GM23248 (cell line): Measurements from ENCODE around the gene CRAT. TPM values are rescaled to one million over a fixed set of nuclear protein-coding genes. Genes with fewer than 3 reads are reported as not detected.

Source experiments
- DNase-seq: peaks from one replicate; pipeline ENCODE4 v3.0.0-alpha.2; 2015
- H2AFZ ChIP-seq: fragments of 200-600 bp; sonication (generic); 2 replicates; pipeline ENCODE4 v1.6.1; 2016; ENCODE audit warnings: antibody characterized with exemption
- H3F3A ChIP-seq: fragments of 200-600 bp; sonication (generic); 2 replicates; pipeline ENCODE4 v1.6.1; 2016; ENCODE audit warnings: mild to moderate bottlenecking, antibody characterized with exemption, mixed run types; ENCODE audit not compliant: insufficient read depth
- H3K27ac ChIP-seq: fragments of 200-600 bp; sonication (generic); 2 replicates; pipeline ENCODE4 v1.5.1; 2016; ENCODE audit warnings: mild to moderate bottlenecking
- H3K27me3 ChIP-seq: fragments of 200-600 bp; sonication (generic); replicated peaks from 2 replicates; pipeline ENCODE4 v1.6.1; 2016; ENCODE audit warnings: mild to moderate bottlenecking; ENCODE audit not compliant: insufficient read depth
- H3K36me3 ChIP-seq: fragments of 200-600 bp; sonication (generic); 2 replicates; pipeline ENCODE4 v1.6.1; 2016; ENCODE audit warnings: low read depth, mild to moderate bottlenecking
- H3K4me1 ChIP-seq: fragments of 200-600 bp; sonication (generic); 2 replicates; pipeline ENCODE4 v1.6.1; 2016; ENCODE audit warnings: mild to moderate bottlenecking; ENCODE audit not compliant: insufficient read depth
- H3K4me2 ChIP-seq: fragments of 200-600 bp; sonication (generic); one replicate; pipeline ENCODE4 v1.6.1; 2016; ENCODE audit warnings: mild to moderate bottlenecking; ENCODE audit not compliant: unreplicated experiment
- H3K4me3 ChIP-seq: fragments of 200-600 bp; sonication (generic); 2 replicates; pipeline ENCODE4 v1.5.1; 2016; ENCODE audit warnings: mild to moderate bottlenecking
- H3K79me2 ChIP-seq: fragments of 200-600 bp; sonication (generic); 2 replicates; pipeline ENCODE4 v1.6.1; 2016; ENCODE audit warnings: mild to moderate bottlenecking; ENCODE audit not compliant: insufficient read depth
- H3K9ac ChIP-seq: fragments of 200-600 bp; sonication (generic); 2 replicates; pipeline ENCODE4 v1.6.1; 2016; ENCODE audit warnings: mild to moderate bottlenecking
- H3K9me2 ChIP-seq: fragments of 200-600 bp; sonication (generic); 2 replicates; pipeline ENCODE4 v1.6.1; 2016; ENCODE audit warnings: mixed run types, mild to moderate bottlenecking, moderate library complexity; ENCODE audit not compliant: insufficient read depth
- H3K9me3 ChIP-seq: fragments of 200-600 bp; sonication (generic); one replicate; pipeline ENCODE4 v1.6.1; 2017; ENCODE audit warnings: low read depth
- H4K20me1 ChIP-seq: fragments of 200-600 bp; sonication (generic); 2 replicates; pipeline ENCODE4 v1.6.0; 2016; ENCODE audit not compliant: insufficient read depth
- EZH2 ChIP-seq: fragments of 200-600 bp; sonication (generic); IDR thresholded peaks from 2 replicates; pipeline ENCODE4 v1.6.1; 2018; ENCODE audit warnings: antibody characterized with exemption, mild to moderate bottlenecking; ENCODE audit not compliant: insufficient read depth, poor library complexity, severe bottlenecking
- EZH2phosphoT487 ChIP-seq: fragments of 200-600 bp; sonication (generic); IDR thresholded peaks from 2 replicates; pipeline ENCODE4 v1.6.1; 2018; ENCODE audit warnings: antibody characterized with exemption, moderate library complexity, mild to moderate bottlenecking, low read depth; ENCODE audit not compliant: insufficient read depth
- WGBS, 2 experiments: methylation state at CpG; one replicate each; pipeline ENCODE4 v1.1.6; 2015 to 2017; ENCODE audit warnings: low lambda C conversion rate in 2 of 2, low coverage in 1 of 2; ENCODE audit errors: missing lambda C conversion rate in 2 of 2; 5-methylcytosine and 5-hydroxymethylcytosine counted together
- in situ Hi-C: fragments of 300-500 bp; cut with MboI; formaldehyde crosslinking; loops from 2 replicates; pipeline ENCODE4 v1.15.0; 2020
- polyA plus RNA-seq: library from polyadenylated mRNA; unstranded; fragments of >200 nt; fragmentation: Nextera tagmentation; extraction: Ambion mirVana; gene quantifications from 2 replicates; pipeline ENCODE4 v1.2.1, GENCODE V29; 2016
- total RNA-seq: library from RNA; depleted of rRNA; stranded (reverse); fragments of >200 nt; shearing (Covaris generic); gene quantifications from 2 replicates; pipeline ENCODE4 v1.2.3, GENCODE V29; 2014

Gene CRAT
- total and polyA plus RNA-seq, 2 experiments from 2014 or later = 55.4 to 61.4 TPM

DNA sequence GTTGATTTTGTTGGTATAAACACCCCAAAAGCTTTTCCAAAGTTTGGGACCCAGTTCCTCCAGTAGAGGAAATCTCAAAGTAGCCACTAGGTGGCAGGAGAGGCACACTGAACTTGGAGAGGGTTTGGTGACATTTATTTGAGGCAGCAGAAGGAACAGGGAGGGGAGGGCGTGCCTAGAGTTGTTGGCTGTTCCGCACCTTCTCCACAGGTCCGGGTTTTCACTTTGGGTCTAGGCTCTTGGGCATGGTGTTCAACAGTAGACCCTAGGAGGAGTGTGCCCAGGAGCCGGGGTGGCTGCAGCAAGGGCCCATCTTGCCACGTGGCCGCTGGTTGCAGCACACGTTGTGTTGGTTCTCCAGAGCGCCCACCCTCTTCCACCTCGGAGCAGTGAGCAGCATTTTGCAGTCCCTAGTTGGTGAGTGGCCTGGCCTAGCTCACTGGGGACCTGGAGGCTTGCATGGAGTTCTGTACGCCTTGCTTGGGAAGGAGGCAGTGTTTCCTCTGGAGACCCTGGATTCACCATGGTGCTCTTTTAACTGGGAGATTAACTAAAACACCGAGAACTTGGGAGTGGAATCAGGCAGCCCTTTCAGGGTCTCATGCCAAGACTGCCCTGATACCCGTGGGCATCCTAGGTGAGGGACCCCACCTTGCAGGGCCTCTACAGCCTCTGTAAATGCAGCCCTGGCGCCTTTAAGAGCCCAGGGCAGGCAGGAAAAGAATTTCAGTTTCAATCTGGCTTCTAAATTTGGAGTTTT is 28.8 kb upstream of the CRAT start:
- Histone ChIP-seq H3K27me3 (no peaks in the 10 kb centered on the region), H4K20me1 (no peaks in the 10 kb centered on the region), H3K9me3 (no peaks in the 10 kb centered on the region), H3K79me2 (peaks cover 26% of the 10 kb centered on the region), H3K36me3 (no peaks in the 10 kb centered on the region), H3K9me2 (no peaks in the 10 kb centered on the region), H3F3A (peaks cover 24% of the 10 kb centered on the region), H3K4me3 (peak overlapping the region; percentile 69), H2AFZ (peak overlapping the region; percentile 66), H3K27ac (peak overlapping the region; percentile 100), H3K4me1 (peaks cover 55% of the 10 kb centered on the region), H3K4me2 (peak overlapping the region; percentile 97), H3K9ac (peak overlapping the region; percentile 91)
- in situ Hi-C loops = loop anchor here (10.0 kb wide), 1 partner anchor 645 kb away; no protein-coding TSS in a partner anchor
- WGBS, 2 experiments = 0 to 1% methylated on average over 13 of the region's 13 CpGs
- TF ChIP-seq EZH2phosphoT487 (no peak), EZH2 (no peak)
- peak; percentile 88 for DNase-seq

DNA sequence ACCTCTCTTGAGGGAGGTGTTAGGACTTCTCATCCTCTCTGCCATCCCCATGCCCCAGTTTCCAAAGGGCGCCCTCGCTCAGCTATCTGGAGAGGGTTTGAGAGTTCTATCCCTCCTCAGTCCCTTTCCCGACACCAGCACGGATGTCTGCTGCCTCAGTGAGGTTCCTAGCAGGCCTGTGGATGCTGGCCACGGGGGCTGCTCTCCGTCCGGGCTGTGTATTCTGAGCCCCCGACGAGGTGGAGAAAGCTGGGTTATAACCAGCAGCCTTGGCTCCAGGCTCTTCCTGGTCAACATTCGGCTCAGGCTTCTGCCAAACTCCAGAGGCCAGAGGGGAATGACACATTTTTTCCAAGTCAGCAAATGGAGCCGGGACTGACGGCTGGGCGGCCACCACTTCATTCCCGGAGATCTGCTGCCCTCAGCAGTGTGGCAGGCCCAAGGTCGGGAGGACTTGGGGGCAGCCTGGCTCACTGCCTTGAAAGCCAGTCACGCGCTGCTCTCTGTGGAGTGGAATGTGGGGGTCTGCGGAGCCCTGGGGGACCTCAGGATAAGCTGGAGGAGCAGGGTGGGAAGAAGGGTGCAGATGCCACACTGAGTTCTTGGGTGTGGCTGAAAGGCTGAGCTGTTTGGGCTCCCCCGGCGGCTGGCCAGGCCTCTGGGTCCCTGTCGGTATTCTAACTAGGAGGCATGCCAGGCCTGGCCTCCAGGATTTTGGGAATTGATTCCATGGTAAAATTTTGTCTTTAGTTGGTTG is 28.1 kb upstream of the CRAT start:
- H3K27me3 ChIP-seq = no peaks in the 10 kb centered on the region
- 11 to 13% methylated on average over 21 of the region's 21 CpGs for WGBS, 2 experiments
- peak overlapping the region; percentile 69 for H3K4me3 ChIP-seq
- H3K4me2 ChIP-seq = peak overlapping the region; percentile 97
- H3K9me3 ChIP-seq = no peaks in the 10 kb centered on the region
- peak overlapping the region; percentile 66 for H2AFZ ChIP-seq
- in situ Hi-C loops = loop anchor here (10.0 kb wide), 1 partner anchor 646 kb away; no protein-coding TSS in a partner anchor
- TF ChIP-seq EZH2 (no peak), EZH2phosphoT487 (no peak)
- no peaks in the 10 kb centered on the region for H3K36me3 ChIP-seq
- H3K27ac ChIP-seq = peak overlapping the region; percentile 100
- H3K79me2 ChIP-seq = peaks cover 19% of the 10 kb centered on the region
- H3K9me2 ChIP-seq = no peaks in the 10 kb centered on the region
- peak; percentile 89 for DNase-seq
- H3F3A ChIP-seq = peaks cover 24% of the 10 kb centered on the region
- H3K9ac ChIP-seq = peak overlapping the region; percentile 91
- H3K4me1 ChIP-seq = peaks cover 51% of the 10 kb centered on the region
- no peaks in the 10 kb centered on the region for H4K20me1 ChIP-seq

DNA sequence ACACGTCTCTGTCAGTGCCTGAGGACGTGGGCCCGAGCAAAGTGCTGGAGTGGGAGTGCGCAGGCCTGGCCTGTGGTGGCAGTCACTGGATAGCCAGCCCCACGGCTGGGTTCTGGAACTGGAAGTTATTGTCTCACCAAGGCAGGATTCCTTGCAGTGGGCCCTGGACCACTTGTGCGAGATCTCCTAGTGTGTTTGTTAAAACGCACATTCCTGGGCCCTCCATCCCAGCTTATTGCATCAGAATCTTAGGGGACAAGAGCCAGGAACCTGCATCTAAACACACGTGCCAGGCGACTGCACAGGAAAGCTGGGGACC is 27.5 kb upstream of the CRAT start:
- 48 to 50% methylated on average over 9 of the region's 9 CpGs for WGBS, 2 experiments
- no peak for TF ChIP-seq EZH2phosphoT487
- TF ChIP-seq EZH2 = no peak
- Histone ChIP-seq H3F3A (peaks cover 24% of the 10 kb centered on the region), H3K4me3 (no peak overlapping the region), H3K4me1 (peaks cover 45% of the 10 kb centered on the region), H3K79me2 (peaks cover 13% of the 10 kb centered on the region), H3K9ac (peak overlapping the region; percentile 91), H3K27ac (peak overlapping the region; percentile 100), H3K36me3 (no peaks in the 10 kb centered on the region), H4K20me1 (no peaks in the 10 kb centered on the region), H3K9me2 (no peaks in the 10 kb centered on the region), H3K27me3 (no peaks in the 10 kb centered on the region), H3K9me3 (no peaks in the 10 kb centered on the region), H3K4me2 (peak overlapping the region; percentile 97), H2AFZ (peak overlapping the region; percentile 66)
- DNase-seq = peak; percentile 27
- in situ Hi-C loops = loop anchor here (10.0 kb wide), 1 partner anchor 647 kb away; no protein-coding TSS in a partner anchor

DNA sequence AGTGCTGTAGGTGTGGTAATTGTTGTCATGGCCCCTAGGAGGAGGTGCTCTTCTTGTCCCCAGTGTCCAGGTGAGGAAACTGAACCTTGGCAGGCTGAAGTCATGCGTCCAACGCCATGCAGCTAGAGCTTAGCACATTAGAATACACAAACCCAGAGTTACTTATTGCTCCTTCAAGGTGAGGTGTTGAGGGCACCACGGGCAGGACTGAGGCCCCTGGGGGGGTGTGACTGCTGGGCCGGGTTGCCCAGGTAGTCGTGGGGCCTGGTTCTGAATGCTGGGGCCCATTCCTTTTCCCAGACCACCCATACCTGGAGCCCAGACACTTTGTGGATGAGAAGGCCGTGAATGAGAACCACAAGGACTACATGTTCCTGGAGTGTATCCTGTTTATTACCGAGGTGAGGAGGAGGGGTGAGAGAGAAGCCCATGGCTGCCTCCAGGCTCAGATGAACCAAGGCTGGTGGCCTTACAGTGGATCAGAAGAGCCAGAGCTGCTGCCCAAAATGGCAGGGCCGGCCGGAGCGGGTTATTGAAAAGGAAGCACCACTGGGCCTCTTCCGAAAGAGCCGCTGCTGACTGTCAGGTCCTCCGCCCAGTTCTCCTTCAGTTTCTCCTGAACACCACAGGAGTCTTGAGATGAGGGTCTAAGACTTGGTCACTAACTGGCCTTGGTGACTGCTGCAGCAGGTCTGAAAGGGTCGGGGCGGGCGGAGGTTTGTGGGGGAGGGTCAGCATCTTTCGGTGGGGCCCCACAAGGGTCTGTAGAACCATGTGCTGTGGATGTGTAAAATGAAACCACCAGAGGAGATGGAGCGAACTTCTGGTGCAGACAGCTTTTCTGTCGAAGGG is 26.9 kb upstream of the CRAT start:
- Histone ChIP-seq H3K4me2 (no peak overlapping the region), H3K9me3 (no peaks in the 10 kb centered on the region), H3K4me3 (no peak overlapping the region), H3K36me3 (no peaks in the 10 kb centered on the region), H3K27me3 (no peaks in the 10 kb centered on the region), H2AFZ (no peak overlapping the region), H3K27ac (peak overlapping the region; percentile 100), H3K9me2 (no peaks in the 10 kb centered on the region), H3K79me2 (peaks cover 10% of the 10 kb centered on the region), H3K9ac (peak overlapping the region; percentile 91), H4K20me1 (no peaks in the 10 kb centered on the region), H3F3A (peaks cover 21% of the 10 kb centered on the region), H3K4me1 (peaks cover 41% of the 10 kb centered on the region)
- no peak for DNase-seq
- in situ Hi-C loops = loop anchor here (10.0 kb wide), 1 partner anchor 647 kb away; no protein-coding TSS in a partner anchor
- 84 to 88% methylated on average over 17 to 19 of the region's 19 CpGs for WGBS, 2 experiments
- TF ChIP-seq EZH2 (no peak), EZH2phosphoT487 (no peak)
